HG02588 (cell line): ENCODE data around the gene ZNF787.

ENCODE experiments used
- ATAC-seq: cut with Tn5 transposase; IDR thresholded peaks from one replicate; pipeline ENCODE4 v1.9.1; 2021; ENCODE audit warnings: mild to moderate bottlenecking, moderate library complexity; ENCODE audit not compliant: unreplicated experiment

The ZNF787 gene

DNA sequence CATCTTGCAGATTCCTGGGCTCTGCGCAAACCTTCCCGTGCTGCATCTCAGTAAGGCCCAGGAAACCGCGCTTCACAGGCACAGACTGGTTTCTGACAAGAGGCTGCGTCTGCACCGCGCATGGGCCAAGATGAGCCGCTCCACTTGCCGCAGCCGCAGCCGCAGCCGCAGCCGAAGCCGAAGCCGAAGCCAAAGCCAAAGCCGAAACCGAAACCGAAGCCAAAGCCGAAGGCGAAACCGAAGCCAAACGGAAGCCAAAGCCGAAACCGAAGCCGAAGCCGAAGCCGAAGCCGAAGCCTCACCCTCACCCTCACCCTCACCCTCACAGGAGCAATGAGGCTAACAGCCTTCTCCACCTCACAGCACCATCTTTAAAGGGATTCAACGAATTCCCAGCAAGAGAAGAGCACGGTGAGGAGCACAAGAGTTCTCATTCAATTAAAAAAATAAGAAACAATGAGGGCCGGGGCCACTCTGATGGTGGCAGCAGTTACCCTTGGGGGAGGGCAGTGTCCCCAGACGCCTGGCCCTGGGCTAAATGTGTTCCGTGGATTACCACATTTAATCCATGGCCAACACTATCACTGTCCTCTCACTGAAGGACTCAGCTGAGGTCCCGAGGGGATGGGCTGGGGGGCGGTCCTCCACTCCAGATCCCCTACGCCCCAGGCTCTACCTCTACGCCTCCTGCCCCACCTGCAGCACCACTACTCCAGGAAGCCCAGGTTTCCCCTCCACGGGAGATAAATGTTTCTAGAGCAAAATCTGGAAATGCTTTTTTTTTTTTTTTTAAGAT, 29.1 kb downstream of the ZNF787 start:
- ATAC-seq = no peak

DNA sequence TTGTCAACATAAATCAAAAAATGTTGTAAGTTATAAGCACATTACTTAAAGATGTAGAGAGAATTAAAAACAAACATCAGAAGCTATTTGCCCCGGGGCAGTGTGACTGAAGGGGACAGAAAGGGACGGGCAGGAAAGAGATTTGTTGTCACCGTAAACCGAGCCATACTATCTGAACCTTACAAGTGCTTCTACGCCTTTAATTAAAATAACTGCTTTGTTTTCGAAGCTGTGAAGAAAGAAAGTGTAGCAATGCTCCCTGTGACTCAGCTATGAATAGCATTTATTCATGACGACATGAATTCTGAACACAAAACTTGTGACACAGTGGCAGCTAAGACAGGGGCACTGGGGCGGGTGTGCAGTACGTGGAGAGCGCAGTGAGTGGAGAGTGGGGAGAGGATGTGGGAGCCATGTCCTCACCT, 30.0 kb downstream of the ZNF787 start:
- no peak for ATAC-seq

DNA sequence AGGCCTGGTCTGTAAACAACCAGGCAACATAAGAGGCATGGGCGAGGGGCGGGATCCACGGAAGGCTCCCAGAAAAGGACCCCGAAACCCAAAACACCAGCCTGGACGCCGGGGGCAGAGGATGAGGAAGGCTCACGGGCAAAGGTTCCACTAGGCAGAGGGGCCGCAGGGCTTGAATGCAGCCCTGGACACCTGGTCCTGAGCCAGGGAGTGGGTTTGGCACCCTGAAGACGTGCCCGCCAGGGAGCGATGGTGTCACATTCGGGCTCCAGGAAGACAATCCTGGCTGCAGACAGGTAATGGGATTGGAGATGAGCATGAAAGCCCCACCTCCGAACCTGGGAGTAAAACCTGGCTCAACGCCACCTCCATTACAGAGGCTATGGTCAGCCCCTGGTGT, 31.8 kb downstream of the ZNF787 start:
- ATAC-seq = no peak

DNA sequence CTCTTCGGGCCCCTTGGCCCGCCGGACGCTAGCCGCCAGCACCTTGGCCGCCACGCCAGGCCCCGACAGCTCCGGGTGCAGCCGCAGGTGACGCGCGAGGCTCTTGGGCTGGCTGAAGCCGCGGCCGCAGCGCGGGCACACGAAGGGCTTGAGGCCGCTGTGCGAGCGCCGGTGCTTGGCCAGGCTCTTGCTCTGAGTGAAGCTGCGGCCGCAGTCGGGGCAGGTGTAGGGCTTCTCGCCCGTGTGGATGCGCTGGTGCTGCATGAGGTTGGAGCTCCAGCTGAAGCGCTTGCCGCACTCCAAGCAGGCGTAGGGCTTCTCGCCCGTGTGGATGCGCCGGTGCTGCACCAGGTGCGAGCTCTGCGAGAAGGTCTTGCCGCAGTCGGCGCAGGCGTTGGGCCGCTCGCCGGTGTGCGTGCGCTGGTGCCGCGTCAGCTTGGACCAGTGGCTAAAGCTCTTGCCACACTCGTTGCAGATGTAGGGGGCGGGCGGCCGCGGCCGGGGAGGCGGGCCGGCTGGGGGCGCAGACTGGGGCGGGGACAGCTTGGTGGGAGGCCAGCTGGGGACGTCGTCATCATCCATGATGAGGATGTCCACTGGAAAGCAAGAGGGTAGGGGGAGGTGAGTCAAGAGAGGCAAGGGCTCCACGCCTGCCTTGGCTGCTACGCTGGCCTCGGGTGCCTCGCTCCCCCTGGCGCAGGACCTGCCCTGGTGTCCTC, 32.4 kb downstream of the ZNF787 start:
- no peak for ATAC-seq

DNA sequence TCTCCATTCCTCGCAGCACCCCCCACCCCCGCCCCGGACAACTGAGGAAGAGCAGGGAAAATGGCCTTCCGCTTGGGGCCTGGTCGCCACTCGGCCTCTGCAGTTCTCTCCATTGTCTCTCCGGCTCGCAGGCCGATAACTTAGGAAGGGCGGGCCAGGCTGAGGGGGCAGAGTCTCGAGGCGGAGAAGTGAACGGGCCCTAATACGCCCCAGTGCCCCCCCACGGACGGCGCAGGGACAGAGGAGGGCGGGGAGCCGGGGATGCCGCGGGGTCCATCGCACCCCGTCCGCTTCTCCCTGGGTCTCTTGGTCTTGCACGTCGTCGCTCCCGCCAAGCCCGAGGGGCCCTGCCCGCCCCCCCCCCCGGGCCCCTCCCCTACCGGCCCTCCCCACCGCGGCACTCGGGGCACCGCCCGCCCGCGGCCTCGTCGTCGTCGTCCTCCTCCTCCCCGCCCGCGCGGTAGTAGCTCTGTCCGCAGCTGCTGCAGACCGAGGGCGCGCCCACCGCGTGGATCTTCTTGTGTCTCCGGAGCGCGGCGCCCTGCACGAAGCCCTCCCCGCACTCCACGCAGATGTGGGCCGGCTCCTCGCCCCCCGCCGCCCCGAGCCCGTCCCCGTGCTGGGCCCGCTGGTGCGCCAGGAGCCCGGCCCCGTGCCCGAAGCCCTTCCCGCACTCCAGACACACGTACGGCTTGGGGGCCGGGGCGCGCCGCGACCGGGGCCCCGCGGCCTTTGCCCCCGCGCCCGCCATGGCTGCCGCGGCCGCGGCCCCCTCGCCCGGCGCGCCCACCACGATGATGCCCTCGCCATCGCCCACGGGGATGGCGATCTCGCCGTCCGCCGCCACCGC, 33.2 kb downstream of the ZNF787 start:
- ATAC-seq = no peak

DNA sequence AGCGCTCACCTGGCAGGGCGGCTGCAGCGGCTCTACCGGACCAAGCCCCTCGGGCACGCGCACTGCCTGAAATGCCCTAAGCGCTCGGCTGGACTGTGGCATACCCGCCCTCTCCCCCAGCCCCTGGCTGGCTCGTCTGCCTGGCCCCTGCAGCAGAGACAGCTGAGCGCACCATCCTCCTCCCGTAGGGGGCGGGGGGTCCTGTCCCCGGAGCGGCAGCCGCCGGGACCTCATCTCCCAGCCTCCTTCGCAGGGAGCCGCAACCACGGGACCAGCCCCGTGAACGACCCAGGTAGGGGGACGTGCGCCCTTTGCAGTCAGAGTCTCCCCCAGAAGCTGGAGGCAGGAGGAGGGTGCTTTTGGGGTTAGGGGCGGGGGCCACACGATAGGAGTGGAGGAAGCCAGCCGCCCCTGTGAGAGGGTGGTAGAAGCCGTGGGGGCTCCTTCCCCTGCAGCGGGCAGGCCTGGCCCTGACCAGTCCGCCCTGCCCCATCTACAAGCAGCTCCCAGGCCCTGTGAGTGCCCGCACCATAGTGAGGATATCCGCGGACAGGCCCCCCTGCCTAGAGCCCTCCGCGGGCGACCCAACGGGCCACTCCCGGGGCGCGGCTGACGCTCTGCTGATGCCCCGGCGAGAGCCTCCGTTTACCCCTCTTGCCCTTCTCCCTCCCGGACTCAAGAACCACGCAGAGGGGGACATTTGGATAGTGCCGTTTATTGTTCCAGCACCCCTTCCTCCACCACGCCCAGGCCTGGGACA, 34.2 kb downstream of the ZNF787 start:
- ATAC-seq = no peak

DNA sequence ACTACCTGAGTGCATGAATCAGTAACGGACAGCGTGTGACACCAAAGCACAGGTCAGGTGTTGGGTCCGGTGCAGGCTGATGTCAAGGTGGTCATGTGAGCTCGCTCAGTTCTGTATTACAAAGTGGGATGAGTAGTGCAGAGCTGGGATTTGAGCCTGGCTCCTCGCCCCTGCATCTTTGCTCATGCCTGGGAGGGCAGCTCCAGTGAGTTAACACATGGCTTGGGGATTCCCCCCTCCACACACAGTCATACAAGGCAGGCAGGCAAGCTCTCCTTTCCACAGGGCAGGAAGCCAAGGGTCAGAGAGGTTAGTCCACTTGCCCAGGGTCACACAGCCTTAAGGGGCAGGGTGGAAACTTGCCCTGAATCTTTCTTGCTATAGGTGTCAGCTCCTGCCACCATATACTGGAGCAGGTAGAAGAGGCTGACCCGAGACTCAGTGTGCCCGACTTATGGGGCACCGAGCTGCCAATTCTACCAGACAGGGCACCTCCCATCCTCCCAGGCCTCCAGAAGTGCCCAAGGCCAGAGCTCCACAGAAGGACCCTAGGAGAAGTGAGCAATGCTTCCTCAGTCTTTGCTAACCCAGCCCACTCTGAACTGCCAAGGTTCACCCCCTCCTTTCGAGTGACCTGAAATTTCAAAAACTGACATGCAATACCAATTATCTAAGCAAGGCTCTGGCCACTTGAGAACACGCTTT, 35.4 kb downstream of the ZNF787 start:
- ATAC-seq = no peak

DNA sequence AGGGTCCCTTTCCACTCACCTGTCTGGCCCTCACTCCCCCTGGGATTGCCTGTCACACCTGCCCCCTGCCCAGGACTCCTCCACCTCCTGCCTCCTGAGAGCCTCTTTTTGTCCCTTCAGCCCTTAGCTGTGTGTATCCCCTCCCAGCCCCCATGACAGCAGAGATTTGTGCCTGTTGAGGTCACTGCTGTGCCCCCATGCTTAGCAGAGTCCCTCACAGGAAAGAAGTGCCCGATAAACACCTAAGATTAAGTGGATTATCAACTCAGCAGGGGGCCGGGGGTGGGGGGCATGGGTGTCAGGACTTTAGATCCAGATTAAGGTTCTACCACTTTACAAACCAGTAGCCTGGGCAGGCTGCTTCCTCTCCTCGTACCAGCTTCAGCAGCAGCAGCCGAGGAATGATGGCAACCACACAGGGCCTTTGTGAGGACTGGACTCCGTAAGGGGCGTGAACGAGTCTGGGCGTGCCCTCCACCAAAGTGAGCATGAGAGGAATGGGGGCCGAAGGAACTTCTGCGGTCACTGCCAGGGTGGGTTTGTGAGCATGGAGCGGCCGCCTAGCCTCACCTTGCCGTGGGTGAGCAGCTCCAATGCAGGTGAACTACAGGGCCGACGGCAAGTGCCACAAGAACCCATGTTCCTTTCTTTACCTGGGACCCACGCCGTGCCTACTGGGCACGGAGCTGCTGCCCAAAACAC, 36.1 kb downstream of the ZNF787 start:
- no peak for ATAC-seq

DNA sequence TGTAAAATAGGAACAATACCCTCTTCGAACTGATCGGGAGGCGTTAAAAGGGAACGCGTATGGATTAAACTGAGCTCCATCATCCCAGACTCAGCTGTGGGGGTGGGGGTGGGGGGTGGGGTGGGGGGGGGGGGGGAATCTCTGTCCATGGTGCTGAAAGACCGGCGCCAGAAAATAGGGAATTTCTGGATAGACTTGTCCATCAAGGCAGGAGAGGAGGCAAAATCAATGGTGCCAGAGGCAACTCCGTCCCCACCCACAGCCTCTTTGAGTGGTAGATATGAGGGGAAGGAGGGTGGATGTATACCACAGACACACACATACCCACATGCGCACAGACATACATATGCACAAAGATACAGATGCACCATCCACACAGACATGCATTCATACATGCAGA, 37.4 kb downstream of the ZNF787 start:
- ATAC-seq = no peak

DNA sequence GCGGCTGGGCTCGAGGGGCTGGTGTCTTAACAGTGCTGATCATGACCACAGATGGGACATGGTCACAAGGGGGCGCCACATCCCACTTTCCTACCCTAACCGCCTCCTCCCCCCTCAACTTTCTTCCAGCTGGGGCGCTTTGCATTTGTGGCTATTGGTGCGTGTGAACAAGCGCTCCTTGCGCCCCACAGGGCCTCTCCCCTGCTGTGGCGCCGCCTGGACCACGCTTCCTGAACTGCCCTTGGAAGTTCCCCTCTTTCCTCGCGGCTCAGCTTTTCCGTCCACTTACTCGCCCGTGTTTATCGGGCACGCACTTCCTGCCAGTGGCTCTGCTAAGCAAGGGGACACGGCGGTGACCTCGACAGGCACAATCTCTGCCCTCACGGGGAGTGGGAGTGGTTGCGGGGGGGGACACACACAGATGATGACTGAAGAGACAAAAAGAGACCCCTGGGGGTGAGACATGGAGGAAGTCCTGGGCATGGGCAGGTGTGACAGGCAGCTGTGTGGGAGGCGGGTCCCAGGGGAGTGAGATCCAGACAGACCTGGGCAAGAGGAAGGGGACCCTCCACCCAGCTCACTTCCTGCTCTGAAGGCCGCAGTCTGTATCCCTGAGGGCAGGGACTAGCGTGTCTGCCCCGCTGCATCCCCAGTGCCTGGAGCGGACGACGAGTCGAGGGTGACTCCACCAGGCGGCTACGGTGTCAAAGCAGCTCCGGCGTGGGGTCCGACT, 40.3 kb downstream of the ZNF787 start:
- peak; percentile 69 for ATAC-seq

DNA sequence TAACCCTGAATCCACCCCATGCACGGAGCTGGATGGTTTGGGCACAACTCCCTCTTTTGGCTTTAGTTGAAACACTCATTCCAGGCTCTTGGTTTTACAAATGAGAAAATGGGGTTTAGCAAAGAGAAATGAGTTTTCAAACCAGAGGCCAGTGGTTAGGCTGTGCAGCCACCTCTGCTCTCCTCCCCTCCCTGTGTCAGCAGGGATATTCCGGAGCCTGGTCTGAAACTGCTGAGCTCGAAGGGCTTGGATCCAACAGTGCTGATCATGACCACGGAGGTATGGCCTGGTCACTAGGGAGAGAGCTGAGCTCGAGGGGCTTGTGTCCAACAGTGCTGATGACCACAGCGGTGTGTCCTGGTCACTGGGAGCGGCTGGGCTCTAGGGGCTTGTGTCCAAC, 41.5 kb downstream of the ZNF787 start:
- ATAC-seq = no peak

DNA sequence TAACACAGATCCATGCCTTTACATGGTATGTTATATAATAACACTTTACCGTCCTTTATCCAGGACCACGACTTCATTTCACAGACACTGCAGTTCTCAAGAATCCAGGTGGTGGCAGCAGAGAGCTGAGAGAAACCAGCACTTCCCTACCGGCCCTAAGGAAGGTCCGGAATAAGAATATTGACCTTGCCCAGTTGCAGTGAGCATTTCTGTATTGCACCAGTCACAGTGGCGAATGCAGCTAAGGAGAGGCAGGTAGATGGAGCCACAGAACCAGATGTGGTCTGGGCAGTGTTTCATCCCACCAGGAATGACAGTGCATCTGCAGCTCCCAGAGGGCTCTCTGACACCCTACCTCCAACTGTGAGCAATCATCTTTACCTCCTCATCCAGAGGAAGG, 44.6 kb downstream of the ZNF787 start:
- no peak for ATAC-seq

DNA sequence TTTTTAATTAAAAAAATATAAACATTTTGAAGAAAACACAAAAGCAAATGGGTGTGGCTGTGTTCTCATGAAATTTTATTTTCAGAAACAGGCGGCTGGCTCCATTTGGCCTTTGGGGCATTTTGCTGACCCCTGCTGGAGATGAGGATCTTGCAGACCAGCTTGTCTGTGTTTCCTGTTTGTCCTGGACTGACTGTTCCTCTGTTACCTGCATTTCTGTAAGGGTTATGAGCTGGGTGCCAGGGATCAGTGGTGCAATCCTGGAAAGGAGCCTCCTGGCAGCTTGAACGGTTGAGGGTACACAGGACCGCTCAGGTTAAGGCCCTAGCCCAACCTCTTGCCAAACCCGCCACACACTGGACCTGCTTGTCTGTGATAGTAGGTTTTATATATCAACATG, 49.9 kb downstream of the ZNF787 start:
- no peak for ATAC-seq

DNA sequence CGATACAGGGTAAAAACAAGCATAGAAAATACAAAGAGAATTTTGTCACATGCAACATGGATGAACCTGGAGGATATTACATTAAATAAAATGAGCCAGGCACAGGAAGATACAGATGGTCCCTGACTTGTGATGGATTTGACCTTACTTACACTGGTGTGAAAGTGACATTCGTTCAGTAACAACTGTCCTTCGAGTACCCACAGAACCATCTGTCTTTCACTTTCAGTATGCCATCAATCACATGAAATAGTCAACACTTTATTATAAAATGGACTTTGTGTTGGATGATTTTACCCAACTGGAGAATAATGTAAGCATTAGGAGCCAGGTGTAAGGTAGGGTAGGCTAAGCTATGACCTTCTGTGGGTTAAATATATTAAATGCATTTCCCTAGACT, 51.5 kb downstream of the ZNF787 start:
- ATAC-seq = no peak

DNA sequence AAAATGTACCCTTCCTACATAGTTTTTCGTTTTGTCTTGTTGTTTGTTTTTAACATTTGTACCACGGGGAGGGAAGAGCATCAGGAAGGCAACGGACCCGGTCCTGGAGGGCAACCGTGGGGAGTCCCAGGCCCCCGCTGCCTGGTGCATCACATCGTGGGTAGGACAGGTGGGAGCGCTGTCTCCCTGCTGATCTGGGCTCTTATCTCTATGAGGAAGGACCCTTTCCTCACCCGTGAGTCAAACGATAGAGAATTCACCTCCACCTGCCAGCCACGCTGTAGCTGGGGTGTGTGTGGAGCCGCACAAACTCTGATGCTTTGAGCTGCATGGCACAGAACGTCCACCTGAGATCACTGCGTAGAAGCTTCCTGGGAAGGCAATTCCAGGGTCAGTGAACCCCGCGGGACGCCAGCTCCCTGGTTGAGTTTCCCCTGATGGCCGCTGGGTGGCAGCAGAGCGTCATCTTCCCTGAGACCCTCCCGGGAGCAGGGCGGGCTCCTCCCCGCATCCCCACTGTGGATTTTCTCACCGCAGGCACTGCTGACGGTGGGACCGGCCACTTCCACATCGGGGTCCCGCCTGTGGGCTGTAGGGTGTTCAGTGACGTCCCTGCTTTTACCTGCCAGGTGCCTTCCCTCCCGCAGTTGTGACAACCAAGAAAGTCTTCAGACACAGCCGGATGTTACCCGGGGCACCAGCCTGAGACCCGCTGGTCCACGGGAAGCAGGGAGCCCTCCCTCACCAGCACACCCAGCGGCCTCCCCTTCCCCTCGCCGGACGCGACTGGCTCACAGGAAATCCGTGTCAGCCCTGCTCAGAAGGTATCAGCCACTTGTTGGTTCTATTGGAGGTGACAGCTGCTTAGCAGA, 54.7 kb downstream of the ZNF787 start:
- no peak for ATAC-seq

DNA sequence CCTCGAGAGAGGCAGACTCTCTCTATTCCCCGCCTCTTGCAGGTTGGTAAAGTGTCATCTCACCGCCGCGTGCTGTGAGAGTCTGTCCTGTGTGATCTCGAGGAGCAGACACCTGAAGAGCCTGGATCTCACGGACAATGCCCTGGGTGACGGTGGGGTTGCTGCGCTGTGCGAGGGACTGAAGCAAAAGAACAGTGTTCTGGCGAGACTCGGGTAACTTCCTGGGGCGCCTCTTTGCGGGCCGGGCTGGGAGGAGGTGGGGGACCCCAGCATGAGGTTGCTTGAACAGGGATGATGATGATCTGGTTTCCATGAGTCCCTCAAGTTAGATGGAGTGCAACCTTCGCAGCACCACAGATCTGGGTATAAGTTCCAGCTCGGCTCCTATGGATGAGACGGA, 67.5 kb downstream of the ZNF787 start:
- ATAC-seq = no peak
